Measurements from ENCODE around the gene KL. TPM values are rescaled to one million over a fixed set of nuclear protein-coding genes. Genes with fewer than 3 reads are reported as not detected.
A peak's percentile ranks its signal among the peaks of the same experiment; 100 is the strongest.

Gene KL
- total RNA-seq, 3 donors from 2014 or later (not counting 1 experiment from before 2014, with no cell fraction given), result not detected

DNA sequence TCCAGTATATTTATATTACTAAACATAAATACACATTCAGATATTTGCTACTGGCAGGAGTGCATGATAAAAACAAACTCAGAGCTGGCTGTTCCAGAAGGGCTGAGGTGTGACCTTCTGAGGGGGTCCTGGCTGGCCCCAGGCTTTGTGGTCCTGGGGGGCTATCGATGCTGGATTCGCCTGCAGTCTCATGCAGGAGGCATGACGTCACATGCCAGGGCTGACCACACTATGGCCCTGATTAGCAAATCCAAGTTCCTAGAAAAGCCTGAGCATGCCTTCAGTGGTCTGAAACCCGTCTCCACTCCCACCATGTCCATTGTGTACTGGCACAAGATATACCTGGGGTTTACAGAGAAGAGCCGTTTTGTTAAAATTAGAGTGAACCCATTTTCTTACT is 97.9 kb downstream of the KL start:
- Mint-ChIP-seq H3K4me3 (no peak overlapping the region), H3K9me3 (peaks cover 0 to 2% of the 10 kb centered on the region in 2 donors), H3K27ac (no peak overlapping the region), H3K27me3 (ENCODE audit: low read depth in 2 of 2) (no peaks in the 10 kb centered on the region), H3K36me3 (no peaks in the 10 kb centered on the region), H3K4me1 (no peaks in the 10 kb centered on the region)
- Histone ChIP-seq H3K4me1 (ENCODE audit: control insufficient read depth, insufficient read depth, low read length) (peaks cover 8% of the 10 kb centered on the region), H3K4me3 (ENCODE audit: low read length) (no peak overlapping the region), H3K27me3 (ENCODE audit: control insufficient read depth, insufficient read depth, low read length) (no peaks in the 10 kb centered on the region), H3K9me3 (ENCODE audit: control insufficient read depth, insufficient read depth, low read length) (no peaks in the 10 kb centered on the region), H3K27ac (ENCODE audit: low read length) (no peak overlapping the region), H3K36me3 (ENCODE audit: control insufficient read depth, insufficient read depth, low read length) (no peaks in the 10 kb centered on the region)
- DNase-seq (no peak), ATAC-seq (peak in 1 of 3 donors; percentile 24)
- intact Hi-C loops (cut with micrococcal nuclease), result no loop called here
- TF ChIP-seq, protein P1, sequence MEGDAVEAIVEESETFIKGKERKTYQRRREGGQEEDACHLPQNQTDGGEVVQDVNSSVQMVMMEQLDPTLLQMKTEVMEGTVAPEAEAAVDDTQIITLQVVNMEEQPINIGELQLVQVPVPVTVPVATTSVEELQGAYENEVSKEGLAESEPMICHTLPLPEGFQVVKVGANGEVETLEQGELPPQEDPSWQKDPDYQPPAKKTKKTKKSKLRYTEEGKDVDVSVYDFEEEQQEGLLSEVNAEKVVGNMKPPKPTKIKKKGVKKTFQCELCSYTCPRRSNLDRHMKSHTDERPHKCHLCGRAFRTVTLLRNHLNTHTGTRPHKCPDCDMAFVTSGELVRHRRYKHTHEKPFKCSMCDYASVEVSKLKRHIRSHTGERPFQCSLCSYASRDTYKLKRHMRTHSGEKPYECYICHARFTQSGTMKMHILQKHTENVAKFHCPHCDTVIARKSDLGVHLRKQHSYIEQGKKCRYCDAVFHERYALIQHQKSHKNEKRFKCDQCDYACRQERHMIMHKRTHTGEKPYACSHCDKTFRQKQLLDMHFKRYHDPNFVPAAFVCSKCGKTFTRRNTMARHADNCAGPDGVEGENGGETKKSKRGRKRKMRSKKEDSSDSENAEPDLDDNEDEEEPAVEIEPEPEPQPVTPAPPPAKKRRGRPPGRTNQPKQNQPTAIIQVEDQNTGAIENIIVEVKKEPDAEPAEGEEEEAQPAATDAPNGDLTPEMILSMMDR (IDR thresholded peaks at IDR 0.05), result no peak
- 90% methylated on average over 5 of the region's 5 CpGs for WGBS (ENCODE audit: insufficient coverage)

DNA sequence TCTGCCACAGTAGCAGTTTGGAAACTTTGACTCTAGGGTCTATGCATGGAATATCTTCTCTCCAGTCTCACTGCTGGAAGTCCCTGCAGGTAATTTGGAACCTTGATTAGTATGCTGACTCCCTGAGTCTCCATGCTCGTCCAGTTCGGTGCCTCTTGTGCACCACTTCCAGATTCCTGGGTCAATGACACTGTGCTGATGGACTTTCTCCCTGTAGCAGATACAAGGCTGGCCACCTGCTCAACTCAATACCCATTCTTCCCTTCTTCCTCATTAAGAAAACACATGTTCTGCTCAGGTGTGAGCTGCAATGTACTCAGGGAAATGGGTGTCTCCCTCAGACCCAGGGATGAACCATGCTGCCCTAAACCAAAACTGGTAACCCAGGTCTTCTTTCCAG is 99.1 kb downstream of the KL start:
- DNase-seq (no peak), ATAC-seq (no peak)
- H3K27ac Mint-ChIP-seq, result no peak overlapping the region
- H3K9me3 Mint-ChIP-seq, result peaks cover 0 to 2% of the 10 kb centered on the region in 2 donors
- H3K36me3 Mint-ChIP-seq, result no peaks in the 10 kb centered on the region
- Histone ChIP-seq H3K4me3 (ENCODE audit: low read length) (no peak overlapping the region), H3K4me1 (ENCODE audit: control insufficient read depth, insufficient read depth, low read length) (peaks cover 8% of the 10 kb centered on the region), H3K27ac (ENCODE audit: low read length) (no peak overlapping the region), H3K27me3 (ENCODE audit: control insufficient read depth, insufficient read depth, low read length) (no peaks in the 10 kb centered on the region), H3K36me3 (ENCODE audit: control insufficient read depth, insufficient read depth, low read length) (no peaks in the 10 kb centered on the region), H3K9me3 (ENCODE audit: control insufficient read depth, insufficient read depth, low read length) (no peaks in the 10 kb centered on the region)
- intact Hi-C loops (cut with micrococcal nuclease), result no loop called here
- TF ChIP-seq, protein P1 (IDR thresholded peaks at IDR 0.05), result no peak
- WGBS (ENCODE audit: insufficient coverage), result 98% methylated on average over 2 of the region's 2 CpGs
- no peak overlapping the region for H3K4me3 Mint-ChIP-seq
- no peaks in the 10 kb centered on the region for H3K27me3 Mint-ChIP-seq (ENCODE audit: low read depth in 2 of 2)
- no peaks in the 10 kb centered on the region for H3K4me1 Mint-ChIP-seq
